ENCODE results near the gene MYO5A. TPM values are rescaled to one million over a fixed set of nuclear protein-coding genes. Genes with fewer than 3 reads are reported as not detected.
A peak's percentile ranks its signal among the peaks of the same experiment; 100 is the strongest.
"Not testable (repeated sequence)": the region's sequence is repeated elsewhere in the genome, so short reads cannot be mapped to it uniquely, and the experiment has no call there.

Gene MYO5A
- total RNA-seq, 1 experiment from 2014 or later, result 15.2 TPM

- no peak for DNase-seq (ENCODE audit: low spot score)
Observed at GRCh38 chr15:52505151-52505550, 23.5 kb downstream of the MYO5A start.

GRCh38 chr15:52503788-52504496 is 24.7 kb downstream of the MYO5A start:
- DNase-seq (ENCODE audit: low spot score), result no peak

- no peak for DNase-seq (ENCODE audit: low spot score)
Observed at GRCh38 chr15:52502608-52503007, 26.1 kb downstream of the MYO5A start.

DNA sequence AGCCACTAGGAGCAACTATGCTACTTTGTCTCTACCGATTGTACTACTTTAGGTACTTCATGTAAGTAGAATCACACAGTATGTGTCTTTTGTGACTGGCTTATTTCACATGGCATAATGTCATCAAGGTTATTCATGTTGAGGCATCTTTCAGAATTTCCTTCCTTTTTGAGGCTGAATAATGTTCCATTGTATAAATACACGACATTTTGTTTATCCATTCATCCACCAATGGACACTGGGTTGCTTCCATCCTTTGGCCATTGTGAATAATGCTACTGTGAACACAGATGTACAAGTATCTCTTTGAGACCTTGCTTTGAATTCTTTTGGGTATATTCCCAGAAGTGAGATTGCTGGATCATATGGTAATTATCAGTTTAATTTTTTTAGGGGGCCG is 29.2 kb downstream of the MYO5A start:
- no peak for DNase-seq (ENCODE audit: low spot score)

GRCh38 chr15:52498706-52499105 is 30.0 kb downstream of the MYO5A start:
- no peak for DNase-seq (ENCODE audit: low spot score)

GRCh38 chr15:52496776-52497470 is 31.8 kb downstream of the MYO5A start:
- DNase-seq (ENCODE audit: low spot score), result peak; percentile 14

- DNase-seq (ENCODE audit: low spot score), result no peak
Observed at GRCh38 chr15:52496175-52496574, 32.5 kb downstream of the MYO5A start.

DNA sequence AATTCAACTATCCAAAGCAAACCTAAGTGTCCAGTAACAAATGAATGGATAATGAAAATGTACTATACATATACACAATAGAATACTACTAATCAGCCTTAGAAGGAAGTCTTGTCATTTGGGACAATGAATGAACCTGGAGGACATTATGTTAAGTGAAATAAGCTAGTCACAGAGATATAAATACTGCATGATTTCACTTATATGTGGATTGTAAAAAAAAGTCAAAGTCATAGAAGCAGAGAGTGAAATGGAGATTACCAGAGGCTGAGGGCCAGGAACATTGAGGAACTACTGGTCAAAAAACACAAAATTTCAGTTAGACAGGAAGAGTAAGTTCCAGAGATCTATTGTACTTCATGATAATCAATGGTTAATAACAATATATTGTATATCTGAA is 33.6 kb downstream of the MYO5A start:
- DNase-seq (ENCODE audit: low spot score), result no peak

- DNase-seq (ENCODE audit: low spot score), result no peak
Observed at GRCh38 chr15:52493968-52494367, 34.7 kb downstream of the MYO5A start.

DNA sequence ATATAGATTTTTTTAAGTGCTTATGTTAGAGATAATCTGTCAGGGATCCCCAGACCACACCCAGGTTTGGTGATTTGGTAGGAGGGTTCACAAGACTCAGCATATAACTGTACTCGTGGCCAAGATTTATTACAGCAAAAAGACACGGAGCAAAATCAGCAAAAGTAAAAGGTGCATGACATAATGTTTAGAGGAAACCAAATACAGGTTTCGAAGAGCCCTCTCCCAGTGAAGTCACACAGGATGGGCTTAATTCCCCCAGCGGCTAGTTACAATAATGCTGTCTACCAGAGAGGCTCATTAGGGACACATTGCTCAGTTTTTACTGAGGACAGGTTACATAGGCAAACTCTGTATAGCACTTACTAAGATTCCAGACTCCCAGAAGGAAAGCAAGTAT is 36.5 kb downstream of the MYO5A start:
- DNase-seq (ENCODE audit: low spot score), result no peak

- no peak for DNase-seq (ENCODE audit: low spot score)
Observed at GRCh38 chr15:52491472-52491871, 37.2 kb downstream of the MYO5A start.

DNA sequence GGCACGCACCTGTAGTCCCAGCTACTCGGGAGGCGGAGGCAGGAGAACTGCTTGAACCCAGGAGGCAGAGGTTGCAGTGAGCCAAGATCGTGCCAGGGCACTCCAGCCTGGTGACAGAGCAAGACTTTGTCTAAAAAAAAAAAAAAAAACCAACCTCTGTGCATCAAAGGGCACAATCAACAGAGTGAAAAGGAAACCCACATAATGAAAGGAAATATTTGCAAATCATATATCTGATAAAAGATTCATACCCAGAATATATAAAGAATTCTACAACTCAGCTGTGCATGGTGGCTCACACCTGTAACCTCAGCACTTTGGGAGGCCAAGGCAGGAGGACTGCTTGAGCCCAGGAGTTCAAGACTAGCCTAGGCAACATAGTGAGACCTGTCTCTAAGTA is 39.2 kb downstream of the MYO5A start:
- DNase-seq (ENCODE audit: low spot score), result not testable (repeated sequence)

DNA sequence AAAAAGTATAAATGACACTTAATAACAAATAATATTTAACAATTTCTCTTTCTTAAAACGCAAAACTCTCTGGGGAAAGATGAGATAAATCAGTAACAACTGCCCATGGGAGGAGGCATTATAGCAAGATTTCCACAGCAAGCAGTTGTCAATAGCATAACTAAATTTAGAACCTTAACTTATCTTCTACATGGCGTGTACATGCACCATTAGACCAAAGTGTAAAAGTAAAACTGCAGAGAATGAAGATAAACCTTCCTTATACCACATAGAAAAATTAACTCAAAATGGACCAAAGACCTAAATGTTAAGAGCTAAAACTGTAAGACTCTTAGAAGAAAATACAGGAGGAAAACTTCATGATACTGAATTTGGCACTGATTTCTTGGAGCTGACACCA is 39.9 kb downstream of the MYO5A start:
- no peak for DNase-seq (ENCODE audit: low spot score)

DNA sequence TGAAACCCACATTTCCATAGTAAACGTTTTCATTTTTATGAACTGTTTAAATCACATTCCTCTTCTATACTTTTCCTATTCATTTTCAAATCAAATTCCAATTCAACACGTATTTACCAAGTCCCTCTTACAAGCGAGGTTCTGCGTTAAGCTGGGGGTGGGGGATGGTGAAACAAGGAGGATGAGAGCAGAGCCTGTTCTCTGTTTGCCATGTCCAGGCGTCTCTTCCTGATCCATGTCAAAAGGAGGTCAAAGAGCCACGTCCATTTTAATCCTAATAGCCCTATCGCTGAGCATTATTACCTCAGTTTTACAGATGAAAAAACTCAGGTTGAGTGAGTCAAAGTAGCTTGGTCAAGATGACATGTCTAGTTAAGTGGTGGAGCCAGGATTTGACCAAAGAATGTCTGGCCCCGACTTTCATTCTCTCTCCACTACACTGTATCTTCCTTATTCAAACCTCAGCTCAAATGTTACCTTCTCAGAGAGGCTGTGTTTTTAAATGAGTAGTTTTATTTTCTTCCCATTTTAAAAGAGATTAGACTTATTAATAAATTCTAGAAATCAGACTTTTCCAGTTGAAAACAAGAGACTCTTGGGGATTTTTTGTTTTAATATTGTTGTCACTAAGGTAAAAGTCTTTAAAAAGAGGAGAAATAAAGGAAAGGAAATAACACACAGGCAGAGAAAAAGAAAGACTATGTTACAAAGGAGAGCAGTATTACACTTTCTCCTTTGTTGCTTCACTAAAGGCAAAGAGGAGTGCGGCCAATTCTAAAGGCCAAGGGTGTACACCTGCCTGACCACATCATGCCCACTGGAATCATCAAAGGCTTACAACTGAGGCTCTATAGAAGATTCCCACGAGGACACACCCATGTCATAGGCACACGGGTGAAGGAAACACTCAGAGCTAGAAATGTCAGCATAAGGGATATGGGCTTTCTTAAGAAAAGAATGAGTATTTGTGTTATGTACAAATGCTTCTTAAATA is 42.4 kb downstream of the MYO5A start:
- no peak for DNase-seq (ENCODE audit: low spot score)

DNA sequence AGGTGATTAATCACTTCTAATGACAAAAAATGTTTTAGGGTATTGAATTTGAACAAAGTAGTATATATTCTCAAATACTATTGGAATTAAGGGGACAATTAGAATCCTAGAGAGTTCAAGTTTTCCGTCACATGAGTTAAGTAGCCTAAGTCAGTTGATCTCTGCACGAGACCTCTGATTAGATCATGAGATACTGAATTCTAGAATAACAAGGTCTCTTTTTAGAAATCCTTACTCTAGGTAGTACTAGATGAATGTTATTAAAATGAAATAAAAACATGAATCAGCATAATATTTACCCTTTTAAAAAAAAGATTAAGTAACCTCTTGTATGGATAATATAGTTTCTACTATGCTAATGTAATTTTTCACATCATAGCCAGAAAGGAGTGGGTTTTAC is 43.4 kb downstream of the MYO5A start:
- DNase-seq (ENCODE audit: low spot score), result no peak

- DNase-seq (ENCODE audit: low spot score), result no peak
Observed at GRCh38 chr15:52483707-52484106, 45.0 kb downstream of the MYO5A start.

DNA sequence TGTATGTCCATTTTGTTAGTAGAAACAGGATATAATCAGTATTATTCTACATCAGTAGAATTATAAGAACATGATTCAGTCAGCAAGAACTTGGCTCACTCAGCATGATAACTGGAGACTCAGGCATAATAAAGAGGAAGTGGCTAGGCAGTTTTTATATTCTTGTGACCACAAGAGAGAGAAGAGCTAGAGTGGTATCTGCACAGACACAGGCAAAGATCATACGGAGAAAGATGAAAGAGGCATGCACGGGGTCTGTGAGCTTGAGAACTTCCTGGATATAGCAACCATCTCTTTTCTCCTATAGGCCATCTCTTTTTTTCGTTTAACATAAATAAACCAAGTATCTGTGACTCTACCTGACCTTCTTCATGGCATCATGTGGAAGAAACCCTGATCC is 46.8 kb downstream of the MYO5A start:
- peak; percentile 36 for DNase-seq (ENCODE audit: low spot score)

DNA sequence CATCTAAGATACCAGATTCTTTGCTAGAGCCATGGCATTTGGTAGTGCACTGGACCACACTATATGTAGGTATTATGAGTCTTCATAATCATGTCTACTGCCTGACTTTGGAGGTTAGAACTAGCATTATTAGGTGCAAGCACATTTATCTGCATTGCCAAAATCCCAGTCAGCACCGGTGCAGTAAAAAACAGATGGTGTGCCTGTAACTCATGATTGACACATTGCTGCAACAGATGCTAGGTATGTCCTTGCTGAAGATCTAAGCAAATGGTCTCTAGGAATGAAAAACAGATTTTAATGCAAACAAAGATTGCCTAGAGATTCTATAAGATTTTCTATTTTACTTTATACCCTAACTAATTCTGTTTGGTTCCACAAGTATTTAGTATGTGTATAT is 47.7 kb downstream of the MYO5A start:
- no peak for DNase-seq (ENCODE audit: low spot score)

GRCh38 chr15:52466716-52467115 is 62.0 kb downstream of the MYO5A start:
- DNase-seq (ENCODE audit: low spot score), result no peak

DNA sequence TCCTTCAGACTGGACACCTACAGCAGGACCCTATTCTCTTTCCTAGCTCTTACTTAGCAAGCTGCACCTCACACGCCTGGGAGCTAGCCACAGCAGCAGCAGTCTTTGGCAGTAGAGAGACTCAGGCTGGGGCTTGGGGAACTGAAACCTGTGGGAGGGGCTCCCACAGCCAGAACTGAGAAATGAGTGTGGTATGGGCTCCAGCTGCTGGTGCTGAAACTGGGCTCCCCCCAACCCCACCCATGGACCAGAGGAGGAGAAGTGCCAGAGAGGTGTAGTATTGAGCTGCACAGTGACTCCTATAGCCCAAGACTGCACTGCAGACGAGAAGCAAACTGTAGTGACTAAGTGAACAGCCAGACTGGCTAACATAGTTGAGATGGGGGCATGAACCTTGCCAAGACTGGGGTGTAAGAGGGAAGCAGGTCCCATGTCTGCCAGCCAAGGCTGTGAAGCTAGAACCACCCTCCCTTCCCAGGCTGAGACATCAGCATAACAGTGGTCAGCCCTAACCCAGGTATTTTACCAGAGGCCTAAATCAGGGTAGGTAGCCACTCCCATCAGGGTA is 62.5 kb downstream of the MYO5A start:
- no peak for DNase-seq (ENCODE audit: low spot score)

- no peak for DNase-seq (ENCODE audit: low spot score)
Observed at GRCh38 chr15:52464478-52464877, 64.2 kb downstream of the MYO5A start.

DNA sequence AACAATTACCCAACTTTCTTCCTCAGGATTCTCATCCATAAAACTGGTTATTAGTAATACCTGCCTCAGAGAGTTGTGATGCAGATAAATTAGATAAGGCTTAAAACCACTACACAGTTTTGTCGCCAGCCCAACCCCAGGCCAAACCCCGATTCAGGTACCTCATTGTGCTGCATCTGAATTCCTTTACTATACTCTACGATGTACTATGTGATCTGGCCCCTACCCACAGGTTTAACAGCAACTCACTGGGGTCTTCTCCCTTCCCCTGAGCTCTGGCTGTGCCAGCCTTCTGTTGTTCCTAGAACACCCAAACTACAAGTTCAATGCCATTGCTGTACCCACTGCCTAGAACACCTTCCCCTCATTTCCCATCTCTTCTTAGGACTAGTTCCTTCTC is 64.6 kb downstream of the MYO5A start:
- DNase-seq (ENCODE audit: low spot score), result no peak

Data from H4 (cell line).